ENCODE results near the gene AGAP2. TPM values are rescaled to one million over a fixed set of nuclear protein-coding genes. Genes with fewer than 3 reads are reported as not detected.

The AGAP2 gene
- total and polyA plus RNA-seq, 9 of the 15 experiments (the other 6 are each of a cell fraction or from before 2014, with no cell fraction given) = 0.04 to 0.77 (median 0.28) TPM; not detected in 1

DNA sequence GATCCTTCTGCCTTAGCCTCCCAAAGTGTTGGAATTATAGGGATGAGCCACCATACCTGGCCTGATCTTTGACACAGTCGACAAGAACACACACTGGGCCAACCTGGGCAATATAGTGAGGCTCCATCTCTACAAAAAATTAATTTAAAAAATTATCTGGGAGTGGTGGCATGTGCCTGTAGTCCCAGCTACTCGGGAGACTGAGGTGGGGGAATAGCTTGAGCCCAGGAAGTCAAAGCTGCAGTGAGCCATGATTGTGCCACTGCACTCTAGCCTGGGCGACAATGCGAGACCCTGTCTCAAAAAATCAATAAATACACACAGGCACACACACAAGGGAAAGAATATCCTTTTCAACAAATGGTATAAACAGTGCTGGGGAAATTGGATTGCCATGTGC lies 50.7 kb downstream of the AGAP2 start (continued):
- TF ChIP-seq, protein P1, sequence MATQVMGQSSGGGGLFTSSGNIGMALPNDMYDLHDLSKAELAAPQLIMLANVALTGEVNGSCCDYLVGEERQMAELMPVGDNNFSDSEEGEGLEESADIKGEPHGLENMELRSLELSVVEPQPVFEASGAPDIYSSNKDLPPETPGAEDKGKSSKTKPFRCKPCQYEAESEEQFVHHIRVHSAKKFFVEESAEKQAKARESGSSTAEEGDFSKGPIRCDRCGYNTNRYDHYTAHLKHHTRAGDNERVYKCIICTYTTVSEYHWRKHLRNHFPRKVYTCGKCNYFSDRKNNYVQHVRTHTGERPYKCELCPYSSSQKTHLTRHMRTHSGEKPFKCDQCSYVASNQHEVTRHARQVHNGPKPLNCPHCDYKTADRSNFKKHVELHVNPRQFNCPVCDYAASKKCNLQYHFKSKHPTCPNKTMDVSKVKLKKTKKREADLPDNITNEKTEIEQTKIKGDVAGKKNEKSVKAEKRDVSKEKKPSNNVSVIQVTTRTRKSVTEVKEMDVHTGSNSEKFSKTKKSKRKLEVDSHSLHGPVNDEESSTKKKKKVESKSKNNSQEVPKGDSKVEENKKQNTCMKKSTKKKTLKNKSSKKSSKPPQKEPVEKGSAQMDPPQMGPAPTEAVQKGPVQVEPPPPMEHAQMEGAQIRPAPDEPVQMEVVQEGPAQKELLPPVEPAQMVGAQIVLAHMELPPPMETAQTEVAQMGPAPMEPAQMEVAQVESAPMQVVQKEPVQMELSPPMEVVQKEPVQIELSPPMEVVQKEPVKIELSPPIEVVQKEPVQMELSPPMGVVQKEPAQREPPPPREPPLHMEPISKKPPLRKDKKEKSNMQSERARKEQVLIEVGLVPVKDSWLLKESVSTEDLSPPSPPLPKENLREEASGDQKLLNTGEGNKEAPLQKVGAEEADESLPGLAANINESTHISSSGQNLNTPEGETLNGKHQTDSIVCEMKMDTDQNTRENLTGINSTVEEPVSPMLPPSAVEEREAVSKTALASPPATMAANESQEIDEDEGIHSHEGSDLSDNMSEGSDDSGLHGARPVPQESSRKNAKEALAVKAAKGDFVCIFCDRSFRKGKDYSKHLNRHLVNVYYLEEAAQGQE (IDR thresholded peaks at IDR 0.05; ENCODE audit: borderline replicate concordance) = no peak
- TF ChIP-seq, protein P1 (CRISPR knock-in tag; IDR thresholded peaks at IDR 0.05; ENCODE audit: low read depth) = no peak
- TF ChIP-seq POLR2G (IDR thresholded peaks at IDR 0.05; ENCODE audit: low read depth, low read length) (no peak), NCOR1 (IDR thresholded peaks at IDR 0.05) (no peak), TSC22D4 (tag; IDR thresholded peaks at IDR 0.05) (no peak), PRMT5 (CRISPR knock-in tag; IDR thresholded peaks at IDR 0.05) (no peak)
